Measurements from ENCODE around the gene ZNF775. TPM values are rescaled to one million over a fixed set of nuclear protein-coding genes. Genes with fewer than 3 reads are reported as not detected.

The ZNF775 gene
- total and polyA plus RNA-seq, 12 donors: 1.9 to 4.7 (median 2.9) TPM

- Histone ChIP-seq H3K27me3 (peaks cover 0 to 62% (median 28%) of the 10 kb centered on the region in 7 donors), H3K4me1 (peaks cover 0 to 21% (median 13%) of the 10 kb centered on the region in 9 donors), H3K36me3 (no peaks in the 10 kb centered on the region), H3K27ac (no peak overlapping the region), H3K4me3 (no peak overlapping the region), H3K9me3 (peaks cover 0 to 16% (median 9%) of the 10 kb centered on the region in 11 donors)
- ATAC-seq (no peak), DNase-seq (no peak)
- no peak for TF ChIP-seq CTCF (IDR thresholded peaks at IDR 0.05)
- intact Hi-C loops (cut with DNase I): no loop called here
- 85 to 91% methylated on average over 1 of the region's 1 CpG for WGBS, 2 donors
Measured at GRCh38 chr7:150345012-150345411, 34.1 kb upstream of the ZNF775 start.

DNA sequence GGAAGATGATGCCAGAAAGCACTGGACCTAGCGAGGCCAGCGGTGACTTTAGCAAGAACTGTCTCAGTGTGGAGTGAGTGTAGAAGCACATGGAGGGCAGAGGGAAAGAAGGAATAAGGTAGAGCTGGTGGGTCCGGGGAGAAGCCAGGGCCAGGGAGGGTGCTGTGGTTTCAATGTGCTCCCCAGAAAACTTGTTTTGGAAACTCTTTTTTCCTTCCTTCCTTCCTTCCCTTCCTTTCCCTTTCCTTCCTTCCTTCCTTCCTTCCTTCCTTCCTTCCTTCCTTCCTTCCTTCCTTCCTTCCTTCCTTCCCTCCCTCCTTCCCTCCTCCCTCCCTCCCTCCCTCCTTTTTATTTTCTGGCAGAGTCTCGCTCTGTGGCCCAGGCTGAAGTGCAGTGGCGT, 32.2 kb upstream of the ZNF775 start:
- Histone ChIP-seq H3K27ac (no peak overlapping the region), H3K36me3 (no peaks in the 10 kb centered on the region), H3K27me3 (peaks cover 0 to 46% (median 10%) of the 10 kb centered on the region in 7 donors), H3K4me1 (peaks cover 0 to 2% (median 0%) of the 10 kb centered on the region in 9 donors), H3K4me3 (no peak overlapping the region), H3K9me3 (peaks cover 0 to 16% (median 9%) of the 10 kb centered on the region in 11 donors)
- DNase-seq (no peak), ATAC-seq (no peak)
- TF ChIP-seq CTCF (IDR thresholded peaks at IDR 0.05): no peak
- intact Hi-C loops (cut with DNase I): no loop called here
- WGBS, 2 donors: 88 to 92% methylated on average over 5 of the region's 5 CpGs

- intact Hi-C loops (cut with DNase I): no loop called here
- no peak for TF ChIP-seq CTCF (IDR thresholded peaks at IDR 0.05)
- Histone ChIP-seq H3K27ac (no peak overlapping the region), H3K4me3 (no peak overlapping the region), H3K4me1 (peaks cover 0 to 3% (median 0%) of the 10 kb centered on the region in 9 donors), H3K27me3 (peaks cover 0 to 15% (median 0%) of the 10 kb centered on the region in 7 donors), H3K36me3 (no peaks in the 10 kb centered on the region), H3K9me3 (no peaks in the 10 kb centered on the region)
- WGBS, 2 donors: 74 to 77% methylated on average over 8 of the region's 8 CpGs
- DNase-seq (no peak), ATAC-seq (no peak)
Measured at GRCh38 chr7:150351587-150352194, 27.4 kb upstream of the ZNF775 start.

- H3K4me1 ChIP-seq: peaks cover 0 to 14% (median 0%) of the 10 kb centered on the region in 9 donors
- H3K4me3 ChIP-seq: no peak overlapping the region
- DNase-seq (no peak), ATAC-seq (no peak)
- intact Hi-C loops (cut with DNase I): loop anchor here in 8 of 10 donors (1.0 to 5.0 kb wide), 3 partner anchors 65 to 67 kb away; no protein-coding TSS in a partner anchor
- H3K27ac ChIP-seq: no peak overlapping the region
- no peaks in the 10 kb centered on the region for H3K27me3 ChIP-seq
- no peak for TF ChIP-seq CTCF (IDR thresholded peaks at IDR 0.05)
- H3K36me3 ChIP-seq: no peaks in the 10 kb centered on the region
- no peaks in the 10 kb centered on the region for H3K9me3 ChIP-seq
- WGBS, 2 donors: 74 to 90% methylated on average over 1 of the region's 1 CpG
Measured at GRCh38 chr7:150355666-150356059, 23.5 kb upstream of the ZNF775 start.
